GM15510 (cell line): ENCODE data around the gene LRP3.

ENCODE experiments used
- POLR2A ChIP-seq: IDR thresholded peaks from 3 replicates; pipeline ENCODE4 v1.6.1; 2011; ENCODE audit warnings: borderline replicate concordance; ENCODE audit not compliant: insufficient read length; ENCODE audit errors: extremely low read depth

Gene LRP3

DNA sequence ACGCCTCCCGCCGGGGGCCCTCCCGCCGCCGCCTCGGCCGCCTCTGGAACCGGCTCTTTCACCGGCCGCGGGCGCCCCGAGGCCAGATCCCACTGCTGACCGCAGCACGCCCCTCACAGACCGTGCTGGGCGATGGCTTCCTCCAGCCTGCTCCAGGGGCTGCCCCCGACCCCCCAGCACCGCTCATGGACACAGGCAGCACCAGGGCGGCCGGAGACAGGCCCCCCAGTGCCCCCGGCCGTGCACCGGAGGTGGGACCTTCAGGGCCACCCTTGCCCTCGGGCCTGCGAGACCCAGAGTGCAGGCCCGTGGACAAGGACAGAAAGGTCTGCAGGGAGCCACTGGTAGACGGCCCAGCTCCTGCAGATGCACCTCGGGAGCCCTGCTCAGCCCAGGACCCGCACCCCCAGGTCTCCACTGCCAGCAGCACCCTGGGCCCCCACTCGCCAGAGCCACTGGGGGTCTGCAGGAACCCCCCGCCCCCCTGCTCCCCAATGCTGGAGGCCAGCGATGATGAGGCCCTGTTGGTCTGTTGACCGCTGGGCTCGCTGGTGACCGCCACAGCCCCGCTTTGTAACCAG lies 13.0 kb downstream of the LRP3 start:
- TF ChIP-seq POLR2A, result no peak

DNA sequence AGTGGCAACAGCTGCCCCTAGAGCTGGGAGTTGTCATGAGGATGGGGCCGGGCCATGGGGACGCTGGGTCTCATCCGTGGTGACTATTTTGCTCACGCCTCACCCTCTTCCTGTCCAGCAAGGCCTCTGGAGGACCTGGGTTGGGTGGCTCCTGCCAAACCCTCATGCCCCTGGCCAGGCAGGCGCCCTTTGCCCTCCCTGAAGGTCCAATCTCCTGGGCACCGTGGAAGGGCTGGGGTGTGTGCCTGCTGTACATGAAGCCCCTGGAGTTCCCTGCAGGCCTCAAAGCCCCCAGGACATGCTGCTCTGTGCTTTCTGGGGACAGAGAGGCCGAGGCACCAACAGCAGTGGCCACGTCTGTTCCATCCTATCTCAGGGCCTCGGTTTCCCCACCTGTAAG lies 13.8 kb downstream of the LRP3 start:
- TF ChIP-seq POLR2A, result no peak

DNA sequence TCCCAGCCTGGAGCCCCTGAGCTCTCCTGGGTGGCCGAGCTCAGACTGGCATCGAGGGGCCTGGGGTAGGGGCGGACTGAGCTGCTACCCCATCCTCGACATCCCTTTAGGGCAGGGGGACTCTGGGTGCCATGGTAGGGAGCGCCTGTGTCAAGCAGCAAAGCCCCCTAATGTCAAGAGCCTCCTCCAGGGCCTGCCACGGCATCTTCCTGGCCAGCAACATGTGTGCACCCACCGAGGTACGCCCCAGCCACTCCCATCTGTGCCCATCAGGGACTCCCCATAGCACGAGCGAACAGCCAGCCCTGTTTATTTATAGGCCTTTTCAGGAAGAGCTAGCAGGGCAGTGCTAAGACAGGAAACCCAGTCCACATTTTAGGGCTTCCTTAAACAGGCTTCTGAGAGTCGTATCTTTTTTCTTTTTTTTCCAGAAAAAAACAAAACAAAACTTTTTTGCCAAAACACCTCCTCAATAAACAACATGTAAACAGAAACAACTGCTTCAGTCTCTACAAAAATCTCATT lies 14.3 kb downstream of the LRP3 start:
- no peak for TF ChIP-seq POLR2A

DNA sequence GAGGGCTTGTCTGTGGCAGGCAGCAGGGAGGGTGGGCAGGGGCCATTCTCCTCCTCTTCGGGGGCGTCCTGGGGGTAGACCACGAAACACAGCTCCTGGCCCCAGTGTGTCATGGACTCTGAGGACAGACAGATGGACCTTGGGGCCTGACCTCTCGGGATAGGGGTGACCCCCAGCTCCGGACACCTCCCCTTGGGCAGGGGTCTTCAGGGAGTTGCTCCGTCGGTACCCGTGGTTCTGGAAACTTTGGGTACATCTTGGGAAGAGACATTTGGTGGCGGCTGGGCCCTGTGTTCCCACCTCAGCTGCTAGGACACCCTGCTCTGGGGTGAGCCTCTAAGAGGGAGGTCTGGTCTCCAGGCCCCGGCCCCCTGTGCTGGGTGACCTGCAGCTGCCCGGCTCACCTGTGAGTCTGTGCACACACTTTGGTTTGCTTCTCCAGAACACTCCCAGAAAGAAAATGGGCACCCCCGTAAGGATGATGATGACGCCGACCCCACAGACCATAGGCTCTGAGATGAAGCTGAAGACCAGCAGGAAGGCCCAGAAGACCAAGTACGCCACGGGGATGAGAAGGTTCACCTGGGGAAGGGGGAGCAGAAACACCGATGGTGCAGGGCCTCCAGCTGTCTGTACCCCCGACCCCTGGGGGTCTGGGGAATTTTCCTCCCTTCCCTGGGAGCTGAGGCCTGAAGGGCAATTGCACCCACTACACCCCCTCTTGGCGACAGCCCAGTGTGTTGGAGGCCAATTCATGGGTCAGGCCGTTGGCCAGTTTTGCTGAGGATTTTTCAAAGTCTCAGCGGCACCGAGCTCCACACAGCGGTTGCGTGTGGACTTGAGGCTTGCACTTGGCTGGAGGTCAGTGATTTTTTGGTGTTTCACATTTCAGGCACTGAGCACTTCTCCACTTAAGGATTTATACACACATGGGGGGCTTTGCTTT lies 15.0 kb downstream of the LRP3 start:
- no peak for TF ChIP-seq POLR2A

DNA sequence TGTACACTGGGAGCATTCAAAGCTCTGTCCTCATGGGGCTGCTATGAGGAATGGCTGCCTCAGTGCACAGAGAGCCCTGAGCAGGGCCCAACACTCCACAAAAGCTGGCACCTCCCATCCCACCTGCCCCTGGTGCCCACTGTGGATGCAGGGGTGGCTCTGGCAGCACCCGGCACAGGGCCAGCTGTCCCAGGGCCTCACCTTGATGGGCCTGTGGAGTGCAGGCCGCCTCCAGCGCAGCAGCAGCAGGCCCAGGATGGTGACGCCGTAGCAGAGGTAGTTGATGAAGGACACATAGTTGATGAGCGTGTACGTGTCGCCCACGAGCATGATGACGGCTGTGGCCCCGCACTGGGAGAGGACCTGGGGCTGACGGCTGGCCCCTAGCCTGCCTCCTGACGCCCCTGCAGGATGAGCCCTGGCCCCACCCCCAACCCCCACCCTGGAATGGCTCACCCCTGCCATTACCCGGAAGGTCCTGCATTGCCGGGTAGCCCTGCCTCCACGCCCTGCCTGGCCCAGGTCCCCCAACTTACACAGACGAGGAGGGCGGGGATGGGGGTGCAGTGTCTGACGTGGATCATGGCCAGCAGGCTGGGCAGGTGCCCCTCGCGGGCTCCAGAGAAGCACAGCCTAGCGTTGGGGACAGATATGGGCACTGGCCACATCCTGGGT lies 16.3 kb downstream of the LRP3 start:
- no peak for TF ChIP-seq POLR2A

DNA sequence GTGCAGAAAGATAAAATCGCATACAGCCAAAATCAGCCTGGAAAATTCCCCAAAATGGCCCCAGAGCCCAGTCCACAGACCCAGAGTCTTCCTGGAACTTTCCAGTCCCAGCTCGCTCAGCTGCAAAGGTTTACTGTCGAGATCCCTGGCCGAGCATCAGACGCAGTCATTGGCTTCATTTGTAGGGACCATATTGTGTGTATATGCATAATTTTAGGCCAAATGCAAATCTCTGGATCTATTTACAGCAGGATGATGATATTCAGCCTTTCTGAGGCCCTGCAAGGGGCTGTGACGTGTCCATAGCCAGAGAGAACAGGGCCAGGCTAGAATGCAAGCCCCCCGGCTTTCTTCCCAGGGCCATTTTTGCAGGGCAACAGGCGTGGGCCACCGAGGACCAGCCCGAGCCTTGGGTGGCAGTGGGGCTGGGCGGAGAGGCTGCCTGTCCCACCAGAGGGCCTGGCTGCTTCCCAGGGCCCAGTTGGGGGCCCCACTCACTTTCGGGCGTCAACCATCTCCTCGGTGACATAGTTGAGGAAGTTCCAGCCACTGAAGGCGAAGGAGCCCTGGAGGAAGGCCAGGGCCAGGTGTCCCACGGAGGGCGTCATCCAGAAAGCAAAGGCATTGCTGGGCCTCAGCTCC lies 17.8 kb downstream of the LRP3 start:
- TF ChIP-seq POLR2A, result no peak

DNA sequence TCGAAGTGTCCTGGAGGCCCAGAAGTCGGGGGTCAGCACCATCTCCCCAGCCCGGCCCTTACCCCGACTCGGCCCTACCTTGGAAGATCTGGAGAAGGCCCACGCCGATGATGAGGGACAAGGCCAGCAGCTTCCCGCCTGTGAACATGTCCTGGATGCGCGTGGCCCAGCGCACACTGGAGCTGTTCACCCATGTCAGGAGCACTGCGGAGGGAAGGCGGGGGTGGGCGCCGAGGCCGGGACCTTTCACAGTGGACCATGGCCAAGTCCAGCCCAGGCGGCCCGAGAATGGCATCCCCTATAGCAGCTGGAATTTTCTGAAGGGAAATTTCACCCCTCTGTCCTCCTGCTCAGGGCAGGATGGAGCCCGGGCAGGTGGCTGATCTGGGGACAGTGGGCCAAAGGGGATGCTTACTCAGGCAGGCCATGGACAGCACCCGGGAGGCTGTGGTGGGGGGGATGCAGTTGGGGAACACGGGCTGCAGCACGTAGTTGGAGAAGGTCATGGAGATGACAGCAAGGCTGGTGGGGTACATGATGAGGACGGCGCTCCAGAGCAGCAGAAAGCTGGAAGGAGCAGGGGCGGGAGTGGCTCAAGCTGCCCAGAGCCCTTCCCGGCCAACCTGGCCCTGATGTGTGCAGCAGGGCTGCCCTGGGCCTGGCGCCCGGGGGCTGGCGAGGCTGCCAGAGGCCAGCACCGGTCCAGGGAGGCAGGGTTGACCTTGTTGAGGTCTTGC lies 18.5 kb downstream of the LRP3 start:
- no peak for TF ChIP-seq POLR2A

DNA sequence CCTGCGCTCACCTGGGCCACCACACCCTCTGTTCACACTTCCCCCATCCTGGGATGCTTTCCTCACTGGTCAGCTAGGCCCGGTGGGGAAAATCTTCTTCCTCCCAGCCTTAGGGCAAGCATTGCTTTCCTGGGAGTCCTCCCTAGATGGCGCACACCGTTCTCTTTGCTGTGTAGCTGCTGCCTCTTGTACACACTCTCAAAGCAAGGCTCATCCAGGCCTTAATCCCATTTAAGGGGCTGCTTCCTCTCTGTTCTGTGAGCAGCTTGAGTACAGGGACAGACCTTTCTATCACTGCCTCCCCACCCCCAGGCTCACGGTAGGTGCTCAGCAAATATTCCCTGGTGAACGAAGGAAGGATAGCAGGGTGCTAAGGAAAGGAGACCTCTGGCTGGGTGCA lies 20.5 kb downstream of the LRP3 start:
- TF ChIP-seq POLR2A, result no peak

DNA sequence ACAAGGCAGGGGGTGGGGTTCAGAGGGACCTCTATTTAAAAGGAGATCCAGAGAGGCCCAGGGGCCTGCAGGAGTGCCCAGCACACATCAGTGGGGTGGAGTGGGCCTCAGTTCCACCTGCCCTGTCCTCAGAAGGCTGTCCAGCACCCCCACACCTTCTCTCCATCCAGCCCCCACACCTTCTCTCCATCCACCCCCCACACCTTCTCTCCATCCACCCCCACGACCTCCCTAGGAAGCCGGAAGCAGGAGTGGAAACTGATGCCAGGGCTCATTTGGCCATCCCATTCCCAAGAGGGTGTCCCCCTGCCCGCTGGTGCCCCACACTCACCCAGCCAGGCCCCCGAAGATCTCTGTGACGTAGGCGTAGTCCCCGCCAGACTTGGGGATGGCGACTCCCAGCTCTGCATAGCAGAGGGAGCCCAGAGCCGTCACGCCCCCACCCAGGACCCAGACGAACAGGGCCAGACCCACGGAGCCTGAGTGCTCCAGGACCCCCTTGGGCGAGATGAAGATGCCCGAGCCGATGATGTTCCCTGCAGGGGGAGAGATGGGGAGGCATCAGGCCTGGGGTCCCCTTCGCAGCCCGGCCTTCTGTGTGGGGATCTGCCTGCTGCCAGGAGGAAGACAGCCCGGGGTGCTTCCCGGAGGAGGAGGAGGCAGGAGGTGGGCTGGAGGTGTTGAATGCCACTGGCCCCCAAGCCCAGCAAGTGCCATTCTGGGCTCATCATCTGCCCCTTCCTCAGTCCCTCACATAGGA lies 21.5 kb downstream of the LRP3 start:
- no peak for TF ChIP-seq POLR2A

DNA sequence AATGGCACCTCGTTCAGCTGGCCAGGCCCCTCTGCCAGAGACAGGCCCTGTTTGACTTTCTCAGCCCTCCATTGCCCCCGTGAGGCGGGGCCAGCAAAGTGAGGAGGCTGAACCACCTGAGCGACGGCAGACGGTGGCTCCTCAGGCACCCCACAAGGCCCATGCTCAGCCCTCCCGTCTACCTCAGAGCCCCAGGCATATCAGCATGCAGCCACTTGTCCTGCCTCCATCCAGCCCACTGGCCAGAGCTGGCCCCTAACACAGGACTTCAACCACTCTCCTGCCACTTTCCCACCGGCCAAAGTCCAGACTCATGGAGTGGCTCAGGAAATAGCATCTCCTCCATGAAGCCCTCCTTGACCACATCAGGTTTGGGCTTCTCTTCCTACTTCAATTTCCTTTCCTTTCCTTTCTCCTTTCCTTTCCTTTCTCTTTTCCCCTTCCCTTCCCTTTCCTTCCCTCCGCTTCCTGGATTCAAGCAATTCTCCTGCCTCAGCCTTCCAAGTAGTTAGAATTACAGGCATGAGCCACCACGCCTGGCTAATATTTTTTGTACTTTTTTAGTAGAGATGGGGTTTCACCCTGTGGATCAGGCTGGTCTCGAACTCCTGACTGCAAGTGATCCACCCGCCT lies 22.2 kb downstream of the LRP3 start:
- no peak for TF ChIP-seq POLR2A

DNA sequence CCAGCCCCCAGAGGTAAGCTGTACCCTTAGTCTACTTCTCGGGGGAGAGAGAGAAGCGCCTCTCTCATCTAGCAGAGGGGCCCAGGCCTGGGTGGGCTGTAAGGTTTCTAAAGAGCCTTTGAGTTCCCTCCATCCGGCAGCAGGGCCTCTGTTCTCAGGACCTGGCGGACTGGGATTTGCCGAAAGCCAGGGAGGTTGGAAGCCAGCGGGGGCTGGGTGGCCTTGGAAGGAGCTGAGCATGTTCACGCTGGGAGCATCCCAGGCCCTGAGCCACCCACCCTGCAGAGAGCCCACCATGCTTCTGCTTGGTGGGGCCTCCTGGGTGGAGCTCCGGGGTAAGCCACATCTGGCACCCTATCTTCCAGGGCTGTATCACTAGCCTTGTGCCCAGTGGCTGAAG lies 23.8 kb downstream of the LRP3 start:
- no peak for TF ChIP-seq POLR2A

DNA sequence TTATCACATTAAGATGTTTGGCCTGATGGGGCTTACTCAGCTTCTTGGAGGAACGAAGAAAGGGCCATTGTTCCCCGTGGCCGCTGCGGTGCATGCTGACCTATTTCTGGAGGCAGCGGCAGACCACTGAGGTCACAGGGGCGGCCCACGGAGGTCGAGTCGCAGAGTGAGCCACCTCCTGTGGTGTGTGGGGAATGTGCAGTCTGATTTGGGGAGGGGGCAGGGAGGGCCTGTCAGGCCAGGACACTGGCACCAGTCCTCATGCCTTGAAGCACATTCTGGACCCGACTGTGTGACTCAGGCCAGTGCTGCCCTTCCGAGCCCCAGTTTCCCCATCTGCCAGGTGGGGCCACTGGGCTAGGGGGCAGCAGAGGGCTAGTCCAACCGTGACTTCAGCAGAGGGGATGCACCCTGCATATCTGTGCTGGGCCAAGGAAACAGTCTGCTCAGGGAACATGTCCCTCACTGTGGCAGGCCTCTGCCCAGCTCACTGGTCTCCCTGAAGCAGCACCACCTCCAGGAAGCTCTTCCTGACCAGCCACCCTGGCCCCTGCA lies 25.2 kb downstream of the LRP3 start:
- no peak for TF ChIP-seq POLR2A

DNA sequence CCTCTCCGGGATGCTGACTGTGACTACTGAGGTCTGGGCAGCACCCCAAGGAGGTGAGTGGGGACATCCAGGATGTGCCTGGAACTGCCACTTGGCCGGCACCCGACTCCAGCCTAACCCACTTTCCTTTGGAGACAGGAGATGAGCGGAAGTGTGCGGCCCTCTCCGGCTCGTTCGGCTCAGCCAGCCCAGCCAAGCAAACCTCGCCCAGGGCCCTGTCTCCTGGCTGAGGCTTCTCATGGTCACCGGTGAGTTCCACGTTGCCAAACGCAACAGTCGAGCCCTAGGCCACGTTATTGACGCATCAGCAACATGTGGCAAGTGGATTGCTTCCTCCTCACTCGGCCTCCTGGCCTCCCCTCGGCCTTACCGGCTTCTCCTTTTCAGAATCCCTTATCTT lies 26.0 kb downstream of the LRP3 start:
- no peak for TF ChIP-seq POLR2A
